ENCODE data around the gene PGA5.

The PGA5 gene

GRCh38 chr11:61268588-61269250 is 27.7 kb downstream of the PGA5 start:
- no peak for DNase-seq
- H3K36me3 ChIP-seq: no peaks in the 10 kb centered on the region
- TF ChIP-seq CTCF (IDR thresholded peaks at IDR 0.05): no peak
- no peaks in the 10 kb centered on the region for H3K4me1 ChIP-seq
- no peak overlapping the region for H3K27ac ChIP-seq
- H3K9me3 ChIP-seq: no peaks in the 10 kb centered on the region
- intact Hi-C loops (cut with DNase I; ENCODE audit: low total_unique reads): no loop called here
- H3K4me3 ChIP-seq: no peak overlapping the region
- no peaks in the 10 kb centered on the region for H3K27me3 ChIP-seq

- TF ChIP-seq CTCF (IDR thresholded peaks at IDR 0.05): no peak
- no peaks in the 10 kb centered on the region for H3K36me3 ChIP-seq
- no peaks in the 10 kb centered on the region for H3K9me3 ChIP-seq
- H3K4me3 ChIP-seq: no peak overlapping the region
- H3K27ac ChIP-seq: no peak overlapping the region
- H3K4me1 ChIP-seq: no peaks in the 10 kb centered on the region
- no peak for DNase-seq
- no peaks in the 10 kb centered on the region for H3K27me3 ChIP-seq
- intact Hi-C loops (cut with DNase I; ENCODE audit: low total_unique reads): no loop called here
These were observed 29.5 kb downstream of the PGA5 start for GRCh38 chr11:61270354-61271076.

GRCh38 chr11:61272731-61273130 is 31.8 kb downstream of the PGA5 start:
- no peaks in the 10 kb centered on the region for H3K4me1 ChIP-seq
- H3K9me3 ChIP-seq: no peaks in the 10 kb centered on the region
- intact Hi-C loops (cut with DNase I; ENCODE audit: low total_unique reads): no loop called here
- no peak overlapping the region for H3K4me3 ChIP-seq
- H3K27me3 ChIP-seq: no peaks in the 10 kb centered on the region
- DNase-seq: no peak
- TF ChIP-seq CTCF (IDR thresholded peaks at IDR 0.05): no peak
- H3K27ac ChIP-seq: no peak overlapping the region
- no peaks in the 10 kb centered on the region for H3K36me3 ChIP-seq

GRCh38 chr11:61273178-61274078 is 32.5 kb downstream of the PGA5 start:
- Histone ChIP-seq H3K4me3 (no peak overlapping the region), H3K27me3 (no peaks in the 10 kb centered on the region), H3K27ac (no peak overlapping the region), H3K4me1 (no peaks in the 10 kb centered on the region), H3K9me3 (no peaks in the 10 kb centered on the region), H3K36me3 (no peaks in the 10 kb centered on the region)
- DNase-seq: no peak
- intact Hi-C loops (cut with DNase I; ENCODE audit: low total_unique reads): no loop called here
- TF ChIP-seq CTCF (IDR thresholded peaks at IDR 0.05): no peak

- intact Hi-C loops (cut with DNase I; ENCODE audit: low total_unique reads): no loop called here
- DNase-seq: no peak
- Histone ChIP-seq H3K4me3 (no peak overlapping the region), H3K27ac (no peak overlapping the region), H3K27me3 (no peaks in the 10 kb centered on the region), H3K4me1 (no peaks in the 10 kb centered on the region), H3K36me3 (no peaks in the 10 kb centered on the region), H3K9me3 (no peaks in the 10 kb centered on the region)
- no peak for TF ChIP-seq CTCF (IDR thresholded peaks at IDR 0.05)
These were observed 33.1 kb downstream of the PGA5 start for GRCh38 chr11:61274084-61274483.
